Measurements from ENCODE around the gene MORC2. TPM values are rescaled to one million over a fixed set of nuclear protein-coding genes. Genes with fewer than 3 reads are reported as not detected.
A peak's percentile ranks its signal among the peaks of the same experiment; 100 is the strongest.

MORC2 gene
- total RNA-seq, 1 donor from 2014 or later = 20.0 TPM

DNA sequence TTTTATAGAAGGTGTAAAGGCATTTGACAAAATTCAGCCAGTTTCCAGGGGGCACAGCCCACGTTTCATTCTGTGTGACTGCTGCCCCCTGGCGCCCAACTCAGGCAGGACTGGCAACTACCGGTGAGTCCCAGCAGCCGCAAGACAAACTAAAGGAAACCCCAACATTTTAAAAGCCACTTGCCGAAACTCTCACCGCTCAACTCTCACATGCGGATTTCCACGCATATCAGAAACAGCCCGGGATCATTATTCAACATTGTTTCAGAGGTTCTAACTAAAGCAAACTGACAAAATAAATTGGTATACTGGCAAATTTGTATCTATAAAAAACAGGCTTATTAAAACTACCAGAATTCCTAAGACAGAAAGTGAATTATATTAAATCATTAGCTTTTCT, 48.2 kb downstream of the MORC2 start:
- Histone ChIP-seq H3K27ac (no peak overlapping the region), H3K9me3 (peaks cover 8% of the 10 kb centered on the region), H3K4me1 (no peaks in the 10 kb centered on the region), H3K4me3 (no peak overlapping the region), H3K36me3 (no peaks in the 10 kb centered on the region), H3K27me3 (no peaks in the 10 kb centered on the region)
- ATAC-seq (peak; percentile 87), DNase-seq (peak; percentile 88)
- TF ChIP-seq, protein P1, sequence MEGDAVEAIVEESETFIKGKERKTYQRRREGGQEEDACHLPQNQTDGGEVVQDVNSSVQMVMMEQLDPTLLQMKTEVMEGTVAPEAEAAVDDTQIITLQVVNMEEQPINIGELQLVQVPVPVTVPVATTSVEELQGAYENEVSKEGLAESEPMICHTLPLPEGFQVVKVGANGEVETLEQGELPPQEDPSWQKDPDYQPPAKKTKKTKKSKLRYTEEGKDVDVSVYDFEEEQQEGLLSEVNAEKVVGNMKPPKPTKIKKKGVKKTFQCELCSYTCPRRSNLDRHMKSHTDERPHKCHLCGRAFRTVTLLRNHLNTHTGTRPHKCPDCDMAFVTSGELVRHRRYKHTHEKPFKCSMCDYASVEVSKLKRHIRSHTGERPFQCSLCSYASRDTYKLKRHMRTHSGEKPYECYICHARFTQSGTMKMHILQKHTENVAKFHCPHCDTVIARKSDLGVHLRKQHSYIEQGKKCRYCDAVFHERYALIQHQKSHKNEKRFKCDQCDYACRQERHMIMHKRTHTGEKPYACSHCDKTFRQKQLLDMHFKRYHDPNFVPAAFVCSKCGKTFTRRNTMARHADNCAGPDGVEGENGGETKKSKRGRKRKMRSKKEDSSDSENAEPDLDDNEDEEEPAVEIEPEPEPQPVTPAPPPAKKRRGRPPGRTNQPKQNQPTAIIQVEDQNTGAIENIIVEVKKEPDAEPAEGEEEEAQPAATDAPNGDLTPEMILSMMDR (IDR thresholded peaks at IDR 0.05) = peak; percentile 96
- intact Hi-C loops (cut with DNase I) = loop anchor here (5.0 kb wide), 1 partner anchor 158 kb away; no protein-coding TSS in a partner anchor

DNA sequence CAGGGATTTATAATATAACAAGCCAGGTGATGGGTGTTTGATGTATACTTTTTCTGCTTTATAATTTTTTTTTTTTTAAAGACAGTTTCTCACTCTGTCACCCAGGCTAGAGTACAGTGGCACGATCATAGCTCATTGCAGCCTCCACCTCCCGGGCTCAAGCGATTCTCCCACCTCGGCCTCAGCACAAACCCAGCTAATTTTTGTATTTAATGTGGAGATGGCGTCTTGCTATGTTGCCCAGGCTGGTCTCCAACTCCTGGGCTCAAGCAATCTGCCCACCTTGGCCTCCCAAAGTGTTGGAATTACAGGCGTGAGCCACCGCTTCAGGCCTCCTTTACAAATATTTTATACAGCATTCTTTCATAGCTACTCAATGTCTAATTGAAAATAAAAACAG, 48.6 kb downstream of the MORC2 start:
- Histone ChIP-seq H3K4me3 (no peak overlapping the region), H3K27ac (no peak overlapping the region), H3K4me1 (no peaks in the 10 kb centered on the region), H3K27me3 (no peaks in the 10 kb centered on the region), H3K36me3 (no peaks in the 10 kb centered on the region), H3K9me3 (peaks cover 12% of the 10 kb centered on the region)
- no peak for DNase-seq
- TF ChIP-seq, protein P1 (IDR thresholded peaks at IDR 0.05) = no peak
- intact Hi-C loops (cut with DNase I) = loop anchor here (5.0 kb wide), 1 partner anchor 158 kb away; no protein-coding TSS in a partner anchor
- no peak for ATAC-seq

DNA sequence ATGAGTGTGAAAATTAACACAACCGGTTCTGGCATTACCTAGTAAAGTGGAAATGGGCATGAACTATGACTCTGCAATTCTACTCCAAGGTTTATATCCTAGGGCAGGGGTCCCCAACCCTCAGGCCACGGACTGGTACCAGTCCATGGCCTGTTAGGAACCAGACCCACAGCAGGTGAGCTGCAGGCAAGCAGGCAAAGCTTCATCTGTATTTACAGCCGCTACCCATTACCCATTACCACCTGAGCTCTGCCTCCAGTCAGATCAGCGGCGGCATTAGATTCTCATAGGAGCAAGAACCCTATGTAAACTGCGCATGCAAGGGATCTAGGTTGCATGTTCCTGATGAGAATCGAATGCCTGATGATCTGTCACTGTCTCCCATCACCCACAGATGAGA, 49.8 kb downstream of the MORC2 start:
- Histone ChIP-seq H3K27me3 (no peaks in the 10 kb centered on the region), H3K36me3 (no peaks in the 10 kb centered on the region), H3K9me3 (peaks cover 15% of the 10 kb centered on the region), H3K4me1 (no peaks in the 10 kb centered on the region), H3K27ac (no peak overlapping the region), H3K4me3 (no peak overlapping the region)
- DNase-seq (no peak), ATAC-seq (no peak)
- intact Hi-C loops (cut with DNase I) = no loop called here
- TF ChIP-seq, protein P1 (IDR thresholded peaks at IDR 0.05) = no peak

DNA sequence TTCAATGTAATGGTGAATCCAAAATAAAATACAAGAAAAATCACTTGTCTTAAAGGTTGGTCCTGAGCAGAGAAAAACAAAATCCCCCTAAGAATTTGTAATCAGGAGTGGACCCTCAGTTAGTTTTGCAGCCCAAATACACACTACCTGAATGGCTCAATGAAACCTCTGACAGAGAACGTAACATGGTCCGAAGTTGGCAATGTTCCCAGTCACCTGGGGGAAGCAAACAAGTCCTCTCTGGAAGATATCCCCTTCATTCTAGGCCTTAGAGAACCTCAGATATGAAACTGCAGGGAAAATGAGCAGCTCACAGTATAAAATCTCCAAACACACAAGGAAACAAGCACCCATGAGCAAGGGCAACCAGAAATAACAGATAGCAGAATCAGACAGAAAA, 58.2 kb downstream of the MORC2 start:
- no peak overlapping the region for H3K27ac ChIP-seq
- no peaks in the 10 kb centered on the region for H3K36me3 ChIP-seq
- H3K27me3 ChIP-seq = no peaks in the 10 kb centered on the region
- ATAC-seq = no peak
- intact Hi-C loops (cut with DNase I) = no loop called here
- peaks cover 7% of the 10 kb centered on the region for H3K9me3 ChIP-seq
- DNase-seq = no peak
- no peaks in the 10 kb centered on the region for H3K4me1 ChIP-seq
- TF ChIP-seq, protein P1 (IDR thresholded peaks at IDR 0.05) = no peak
- H3K4me3 ChIP-seq = no peak overlapping the region

DNA sequence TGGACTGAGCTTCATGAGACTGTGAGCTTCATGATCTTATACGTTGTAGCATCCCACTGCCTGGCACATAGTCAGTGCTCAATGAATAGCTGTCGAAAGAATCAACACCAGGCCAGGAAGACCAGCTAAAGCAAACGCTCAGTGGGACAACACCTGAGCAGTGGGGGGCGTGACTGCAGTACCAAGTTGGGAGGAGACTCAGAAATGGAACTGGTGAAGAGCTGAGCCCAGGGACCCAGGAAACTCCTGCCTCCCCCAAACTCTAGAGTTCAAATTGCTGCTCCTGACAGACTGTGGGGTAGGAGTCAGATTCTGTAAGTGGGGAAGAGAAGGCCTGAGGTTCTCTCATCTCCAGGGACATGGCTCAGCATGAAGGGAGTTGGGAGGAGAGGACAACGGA, 59.3 kb downstream of the MORC2 start:
- intact Hi-C loops (cut with DNase I) = no loop called here
- TF ChIP-seq, protein P1 (IDR thresholded peaks at IDR 0.05) = no peak

DNA sequence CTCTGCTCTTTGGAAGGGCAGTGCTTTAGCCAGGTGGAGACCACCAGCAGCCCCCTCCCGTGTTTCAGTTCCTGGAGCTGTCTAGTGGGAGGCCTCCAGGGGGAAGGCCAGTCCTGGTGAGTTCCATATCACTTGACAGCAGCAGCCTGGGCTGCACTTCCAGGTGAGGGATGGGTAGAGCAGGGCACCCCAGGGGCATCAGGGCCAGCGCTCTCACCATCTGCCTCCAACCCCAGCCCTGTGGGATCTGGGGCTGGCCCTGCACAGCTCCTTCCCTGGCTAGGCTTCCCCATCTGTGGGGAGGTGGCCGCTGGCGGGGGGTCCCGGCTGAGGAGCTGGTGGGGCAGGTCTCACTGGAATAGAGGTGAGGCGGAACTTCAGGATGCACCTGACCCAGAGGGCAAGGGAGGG, 60.5 kb downstream of the MORC2 start:
- no peak overlapping the region for H3K4me3 ChIP-seq
- no peaks in the 10 kb centered on the region for H3K4me1 ChIP-seq
- DNase-seq (peak; percentile 46), ATAC-seq (no peak)
- no peaks in the 10 kb centered on the region for H3K27me3 ChIP-seq
- no peaks in the 10 kb centered on the region for H3K36me3 ChIP-seq
- H3K27ac ChIP-seq = no peak overlapping the region
- TF ChIP-seq, protein P1 (IDR thresholded peaks at IDR 0.05) = no peak
- intact Hi-C loops (cut with DNase I) = no loop called here
- H3K9me3 ChIP-seq = no peaks in the 10 kb centered on the region

More for the DNA sequence above, 59.3 kb downstream of the MORC2 start:
- Histone ChIP-seq H3K27me3 (no peaks in the 10 kb centered on the region), H3K4me1 (no peaks in the 10 kb centered on the region), H3K36me3 (no peaks in the 10 kb centered on the region), H3K4me3 (no peak overlapping the region), H3K9me3 (no peaks in the 10 kb centered on the region), H3K27ac (no peak overlapping the region)
- no peak for DNase-seq
- ATAC-seq = no peak

All from upper lobe of right lung (tissue), 1 donor.